CD4-positive, CD25-positive, alpha-beta regulatory T cell (primary cell): ENCODE results near the gene LRRC8D. TPM values are rescaled to one million over a fixed set of nuclear protein-coding genes. Genes with fewer than 3 reads are reported as not detected.
"Not testable (repeated sequence)": the region's sequence is repeated elsewhere in the genome, so short reads cannot be mapped to it uniquely, and the experiment has no call there.

Experiments used
- ATAC-seq, 2 donors: fragments of 150-1000 bp; cut with Tn5 transposase; one replicate each; pipeline ENCODE4 v1.10.0; 2021; ENCODE audit warnings: low read depth in 2 of 2, moderate number of reproducible peaks in 2 of 2, moderate library complexity in 1 of 2
- DNase-seq, 3 donors: peaks; one replicate each; pipeline versions ENCODE4 v3.0.0 to v3.0.0-alpha.2; 2012 to 2022; ENCODE audit warnings: mixed read lengths in 1 of 3
- H3K27ac ChIP-seq: one replicate; pipeline ENCODE4 v1.7.0; 2013; ENCODE audit warnings: mild to moderate bottlenecking, low read length; ENCODE audit not compliant: insufficient read depth, poor library complexity, severe bottlenecking
- H3K27me3 ChIP-seq: one replicate; pipeline ENCODE4 v1.7.0; 2013; ENCODE audit warnings: low read length; ENCODE audit not compliant: control insufficient read depth, insufficient read depth
- H3K36me3 ChIP-seq: one replicate; pipeline ENCODE4 v1.7.0; 2013; ENCODE audit warnings: mild to moderate bottlenecking, low read length, moderate library complexity; ENCODE audit not compliant: control insufficient read depth, insufficient read depth
- H3K4me1 ChIP-seq: 2 replicates; pipeline ENCODE4 v1.7.0; 2013; ENCODE audit warnings: mild to moderate bottlenecking, low read length; ENCODE audit not compliant: insufficient read depth, control insufficient read depth, poor library complexity, severe bottlenecking
- H3K4me3 ChIP-seq: one replicate; pipeline ENCODE4 v1.7.0; 2013; ENCODE audit warnings: low read depth, mild to moderate bottlenecking, low read length, moderate library complexity
- H3K9me3 ChIP-seq, 2 experiments: 1 replicate in 1 of 2; 2 replicates in 1 of 2; pipeline ENCODE4 v1.7.0; 2013; ENCODE audit warnings: low read length in 2 of 2, mild to moderate bottlenecking in 1 of 2, moderate library complexity in 1 of 2; ENCODE audit not compliant: control insufficient read depth in 2 of 2
- H3K27ac Mint-ChIP-seq, 3 donors: one replicate each; pipeline ENCODE4 v1.8.0; 2020 to 2022; ENCODE audit warnings: mild to moderate bottlenecking in 3 of 3, mixed read lengths in 3 of 3, moderate library complexity in 2 of 3
- H3K27me3 Mint-ChIP-seq: one replicate; pipeline ENCODE4 v1.8.0; 2022; ENCODE audit warnings: mild to moderate bottlenecking, mixed read lengths
- H3K36me3 Mint-ChIP-seq: one replicate; pipeline ENCODE4 v1.8.0; 2020; ENCODE audit warnings: mixed read lengths
- H3K4me1 Mint-ChIP-seq, 4 donors: one replicate each; pipeline ENCODE4 v1.8.0; 2020 to 2022; ENCODE audit warnings: mixed read lengths in 4 of 4, mild to moderate bottlenecking in 1 of 4
- H3K4me3 Mint-ChIP-seq, 4 donors: one replicate each; pipeline ENCODE4 v1.8.0; 2020 to 2022; ENCODE audit warnings: mild to moderate bottlenecking in 4 of 4, mixed read lengths in 4 of 4, moderate library complexity in 3 of 4
- H3K9me3 Mint-ChIP-seq, 7 donors: one replicate each; pipeline ENCODE4 v1.8.0; 2020 to 2022; ENCODE audit warnings: mixed read lengths in 7 of 7, mild to moderate bottlenecking in 3 of 7, moderate library complexity in 2 of 7
- polyA plus RNA-seq, 4 donors: library from polyadenylated mRNA; unstranded; fragments of 300-500 nt; fragmentation: Illumina TruSeq; gene quantifications; one replicate each; pipeline ENCODE4 v1.2.3, GENCODE V29; 2021
- total RNA-seq: library from RNA; stranded (reverse); gene quantifications from one replicate; pipeline ENCODE4 v1.2.3, GENCODE V29; 2022

Gene LRRC8D
- total and polyA plus RNA-seq, 5 donors from 2014 or later: 23.6 to 69.0 (median 54.5) TPM

- Histone ChIP-seq H3K27me3 (no peaks in the 10 kb centered on the region), H3K9me3 (peaks cover 0 to 4% of the 10 kb centered on the region in 2 experiments), H3K27ac (no peak overlapping the region), H3K36me3 (peaks cover 6% of the 10 kb centered on the region), H3K4me3 (no peak overlapping the region), H3K4me1 (no peaks in the 10 kb centered on the region)
- Mint-ChIP-seq H3K4me3 (no peak overlapping the region), H3K36me3 (peaks cover 26% of the 10 kb centered on the region), H3K4me1 (peaks cover 5 to 24% (median 15%) of the 10 kb centered on the region in 4 donors), H3K9me3 (peaks cover 0 to 9% (median 0%) of the 10 kb centered on the region in 7 donors), H3K27me3 (no peaks in the 10 kb centered on the region), H3K27ac (peak overlapping the region in 1 of 3 donors; percentile 70)
- DNase-seq: no peak
- no peak for ATAC-seq
Observed at GRCh38 chr1:89919174-89919573, 98.3 kb downstream of the LRRC8D start.

- no peak overlapping the region for H3K4me3 Mint-ChIP-seq
- Histone ChIP-seq H3K27ac (no peak overlapping the region), H3K36me3 (peaks cover 6% of the 10 kb centered on the region), H3K4me3 (no peak overlapping the region), H3K9me3 (peaks cover 0 to 4% of the 10 kb centered on the region in 2 experiments), H3K4me1 (no peaks in the 10 kb centered on the region), H3K27me3 (no peaks in the 10 kb centered on the region)
- H3K36me3 Mint-ChIP-seq: peaks cover 38% of the 10 kb centered on the region
- peaks cover 5 to 20% (median 12%) of the 10 kb centered on the region in 4 donors for H3K4me1 Mint-ChIP-seq
- DNase-seq: no peak
- peaks cover 0 to 9% (median 0%) of the 10 kb centered on the region in 7 donors for H3K9me3 Mint-ChIP-seq
- no peak overlapping the region for H3K27ac Mint-ChIP-seq
- ATAC-seq: no peak
- no peaks in the 10 kb centered on the region for H3K27me3 Mint-ChIP-seq
Observed at GRCh38 chr1:89922911-89923310, 102.1 kb downstream of the LRRC8D start.

GRCh38 chr1:89923517-89923916 is 102.7 kb downstream of the LRRC8D start:
- peaks cover 0 to 9% (median 0%) of the 10 kb centered on the region in 7 donors for H3K9me3 Mint-ChIP-seq
- H3K36me3 Mint-ChIP-seq: peaks cover 38% of the 10 kb centered on the region
- ATAC-seq: no peak
- no peak for DNase-seq
- H3K27ac Mint-ChIP-seq: no peak overlapping the region
- H3K27me3 Mint-ChIP-seq: no peaks in the 10 kb centered on the region
- H3K4me1 Mint-ChIP-seq: peaks cover 3 to 18% (median 11%) of the 10 kb centered on the region in 4 donors
- H3K4me3 Mint-ChIP-seq: no peak overlapping the region
- H3K27ac ChIP-seq: no peak overlapping the region
- no peaks in the 10 kb centered on the region for H3K27me3 ChIP-seq
- peaks cover 0 to 4% of the 10 kb centered on the region in 2 experiments for H3K9me3 ChIP-seq
- H3K4me1 ChIP-seq: no peaks in the 10 kb centered on the region
- peaks cover 6% of the 10 kb centered on the region for H3K36me3 ChIP-seq
- H3K4me3 ChIP-seq: no peak overlapping the region

GRCh38 chr1:89924075-89924474 is 103.2 kb downstream of the LRRC8D start:
- not testable (repeated sequence) for H3K27me3 Mint-ChIP-seq

GRCh38 chr1:89927049-89927448 is 106.2 kb downstream of the LRRC8D start:
- Histone ChIP-seq H3K27me3 (no peaks in the 10 kb centered on the region), H3K36me3 (peaks cover 6% of the 10 kb centered on the region), H3K27ac (no peak overlapping the region), H3K4me1 (no peaks in the 10 kb centered on the region), H3K4me3 (no peak overlapping the region), H3K9me3 (peaks cover 0 to 4% of the 10 kb centered on the region in 2 experiments)
- no peaks in the 10 kb centered on the region for H3K27me3 Mint-ChIP-seq
- H3K4me3 Mint-ChIP-seq: no peak overlapping the region
- H3K9me3 Mint-ChIP-seq: peaks cover 0 to 9% (median 0%) of the 10 kb centered on the region in 7 donors
- no peak overlapping the region for H3K27ac Mint-ChIP-seq
- DNase-seq (no peak), ATAC-seq (no peak)
- H3K4me1 Mint-ChIP-seq: peaks cover 0 to 19% (median 9%) of the 10 kb centered on the region in 4 donors
- H3K36me3 Mint-ChIP-seq: peaks cover 40% of the 10 kb centered on the region

More at GRCh38 chr1:89924075-89924474, 103.2 kb downstream of the LRRC8D start:
- H3K27ac Mint-ChIP-seq, H3K9me3 Mint-ChIP-seq, H3K36me3 ChIP-seq, H3K4me1 ChIP-seq, H3K4me3 Mint-ChIP-seq, H3K27ac ChIP-seq, DNase-seq, H3K9me3 ChIP-seq, H3K4me3 ChIP-seq, ATAC-seq, H3K27me3 ChIP-seq: not testable (repeated sequence)
- Mint-ChIP-seq H3K36me3 (peaks cover 38% of the 10 kb centered on the region), H3K4me1 (peaks cover 0 to 14% (median 8%) of the 10 kb centered on the region in 4 donors)

- DNase-seq: no peak
- Histone ChIP-seq H3K4me1 (no peaks in the 10 kb centered on the region), H3K27me3 (no peaks in the 10 kb centered on the region), H3K36me3 (peaks cover 6% of the 10 kb centered on the region), H3K27ac (no peak overlapping the region), H3K4me3 (no peak overlapping the region), H3K9me3 (peaks cover 0 to 4% of the 10 kb centered on the region in 2 experiments)
- Mint-ChIP-seq H3K27me3 (no peaks in the 10 kb centered on the region), H3K27ac (no peak overlapping the region), H3K4me3 (no peak overlapping the region), H3K36me3 (peaks cover 41% of the 10 kb centered on the region), H3K9me3 (peaks cover 0 to 9% (median 0%) of the 10 kb centered on the region in 7 donors), H3K4me1 (peaks cover 0 to 19% (median 9%) of the 10 kb centered on the region in 4 donors)
- no peak for ATAC-seq
Observed at GRCh38 chr1:89927478-89927877, 106.6 kb downstream of the LRRC8D start.

- Mint-ChIP-seq H3K4me1 (peaks cover 0 to 19% (median 9%) of the 10 kb centered on the region in 4 donors), H3K9me3 (peaks cover 0 to 6% (median under 1%) of the 10 kb centered on the region in 7 donors), H3K4me3 (no peak overlapping the region), H3K36me3 (peaks cover 45% of the 10 kb centered on the region), H3K27ac (peak overlapping the region in 1 of 3 donors; percentile 27), H3K27me3 (no peaks in the 10 kb centered on the region)
- H3K4me3 ChIP-seq: no peak overlapping the region
- ATAC-seq (no peak), DNase-seq (no peak)
- H3K4me1 ChIP-seq: no peaks in the 10 kb centered on the region
- no peak overlapping the region for H3K27ac ChIP-seq
- peaks cover 0 to 1% of the 10 kb centered on the region in 2 experiments for H3K9me3 ChIP-seq
- no peaks in the 10 kb centered on the region for H3K27me3 ChIP-seq
- peaks cover 9% of the 10 kb centered on the region for H3K36me3 ChIP-seq
Observed at GRCh38 chr1:89928506-89928905, 107.7 kb downstream of the LRRC8D start.

GRCh38 chr1:89929467-89930063 is 108.7 kb downstream of the LRRC8D start:
- ATAC-seq: no peak
- Histone ChIP-seq H3K27me3 (no peaks in the 10 kb centered on the region), H3K4me1 (no peaks in the 10 kb centered on the region), H3K36me3 (peaks cover 16% of the 10 kb centered on the region), H3K27ac (no peak overlapping the region), H3K9me3 (no peaks in the 10 kb centered on the region), H3K4me3 (no peak overlapping the region)
- peak overlapping the region in 1 of 3 donors; percentile 29 for H3K27ac Mint-ChIP-seq
- peaks cover 47% of the 10 kb centered on the region for H3K36me3 Mint-ChIP-seq
- H3K27me3 Mint-ChIP-seq: no peaks in the 10 kb centered on the region
- no peak overlapping the region for H3K4me3 Mint-ChIP-seq
- peaks cover 0 to 1% (median 0%) of the 10 kb centered on the region in 7 donors for H3K9me3 Mint-ChIP-seq
- DNase-seq: no peak
- H3K4me1 Mint-ChIP-seq: peaks cover 0 to 19% (median 9%) of the 10 kb centered on the region in 4 donors
